WERI-Rb-1 (cell line): ENCODE data around the gene GP2.

Experiments used
- DNase-seq: peaks from one replicate; pipeline ENCODE4 v3.0.0-alpha.2; 2020
- H3K27ac ChIP-seq: fragments of 250-450 bp; sonication (Bioruptor Pico); 2 replicates; pipeline ENCODE4 v1.5.1; 2020; ENCODE audit warnings: mild to moderate bottlenecking, moderate library complexity
- H3K27me3 ChIP-seq: fragments of 250-450 bp; sonication (Bioruptor Pico); 2 replicates; pipeline ENCODE4 v1.5.1; 2021; ENCODE audit warnings: mild to moderate bottlenecking, low read depth, moderate library complexity; ENCODE audit not compliant: insufficient read depth, severe bottlenecking
- H3K36me3 ChIP-seq: fragments of 250-450 bp; sonication (Bioruptor Pico); 2 replicates; pipeline ENCODE4 v1.5.1; 2020; ENCODE audit warnings: mild to moderate bottlenecking, moderate library complexity
- H3K4me3 ChIP-seq: 2 replicates; pipeline ENCODE4 v1.5.1; 2011; ENCODE audit warnings: low read depth, mild to moderate bottlenecking, control low read depth, low read length
- H3K9me3 ChIP-seq: fragments of 250-450 bp; sonication (Bioruptor Pico); 2 replicates; pipeline ENCODE4 v1.5.1; 2021; ENCODE audit warnings: mild to moderate bottlenecking, moderate library complexity; ENCODE audit not compliant: severe bottlenecking
- TF ChIP-seq, protein P1 (sequence below): IDR thresholded peaks from 2 replicates; pipeline ENCODE4 v1.5.1; 2011; ENCODE audit warnings: low read depth, mild to moderate bottlenecking, control low read depth, inconsistent platforms, low read length

Gene GP2

DNA sequence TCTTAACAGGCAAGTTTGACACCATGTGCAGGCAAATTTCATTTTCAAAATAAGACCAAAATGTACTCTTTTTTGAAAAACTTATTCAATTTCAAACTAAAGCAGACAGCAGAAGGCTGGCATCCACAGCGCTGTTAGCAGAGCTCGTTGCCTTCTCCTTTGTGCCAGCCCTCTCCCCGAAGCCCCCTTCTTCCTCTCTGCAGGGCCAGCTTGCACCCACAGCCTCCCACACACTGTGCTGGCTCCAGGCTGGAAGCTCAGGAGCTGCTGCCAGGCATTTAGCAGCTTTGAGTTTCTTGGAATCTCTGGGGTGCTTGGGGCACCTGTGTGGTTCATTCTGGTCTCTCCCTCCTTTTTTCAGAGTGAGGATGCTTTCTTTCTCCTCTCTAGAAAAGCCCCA lies 37.7 kb downstream of the GP2 start:
- no peaks in the 10 kb centered on the region for H3K36me3 ChIP-seq
- DNase-seq = no peak
- H3K27me3 ChIP-seq = peaks cover 80% of the 10 kb centered on the region
- peaks cover 3% of the 10 kb centered on the region for H3K9me3 ChIP-seq
- TF ChIP-seq, protein P1, sequence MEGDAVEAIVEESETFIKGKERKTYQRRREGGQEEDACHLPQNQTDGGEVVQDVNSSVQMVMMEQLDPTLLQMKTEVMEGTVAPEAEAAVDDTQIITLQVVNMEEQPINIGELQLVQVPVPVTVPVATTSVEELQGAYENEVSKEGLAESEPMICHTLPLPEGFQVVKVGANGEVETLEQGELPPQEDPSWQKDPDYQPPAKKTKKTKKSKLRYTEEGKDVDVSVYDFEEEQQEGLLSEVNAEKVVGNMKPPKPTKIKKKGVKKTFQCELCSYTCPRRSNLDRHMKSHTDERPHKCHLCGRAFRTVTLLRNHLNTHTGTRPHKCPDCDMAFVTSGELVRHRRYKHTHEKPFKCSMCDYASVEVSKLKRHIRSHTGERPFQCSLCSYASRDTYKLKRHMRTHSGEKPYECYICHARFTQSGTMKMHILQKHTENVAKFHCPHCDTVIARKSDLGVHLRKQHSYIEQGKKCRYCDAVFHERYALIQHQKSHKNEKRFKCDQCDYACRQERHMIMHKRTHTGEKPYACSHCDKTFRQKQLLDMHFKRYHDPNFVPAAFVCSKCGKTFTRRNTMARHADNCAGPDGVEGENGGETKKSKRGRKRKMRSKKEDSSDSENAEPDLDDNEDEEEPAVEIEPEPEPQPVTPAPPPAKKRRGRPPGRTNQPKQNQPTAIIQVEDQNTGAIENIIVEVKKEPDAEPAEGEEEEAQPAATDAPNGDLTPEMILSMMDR = no peak
- H3K27ac ChIP-seq = no peak overlapping the region
- H3K4me3 ChIP-seq = no peak overlapping the region

DNA sequence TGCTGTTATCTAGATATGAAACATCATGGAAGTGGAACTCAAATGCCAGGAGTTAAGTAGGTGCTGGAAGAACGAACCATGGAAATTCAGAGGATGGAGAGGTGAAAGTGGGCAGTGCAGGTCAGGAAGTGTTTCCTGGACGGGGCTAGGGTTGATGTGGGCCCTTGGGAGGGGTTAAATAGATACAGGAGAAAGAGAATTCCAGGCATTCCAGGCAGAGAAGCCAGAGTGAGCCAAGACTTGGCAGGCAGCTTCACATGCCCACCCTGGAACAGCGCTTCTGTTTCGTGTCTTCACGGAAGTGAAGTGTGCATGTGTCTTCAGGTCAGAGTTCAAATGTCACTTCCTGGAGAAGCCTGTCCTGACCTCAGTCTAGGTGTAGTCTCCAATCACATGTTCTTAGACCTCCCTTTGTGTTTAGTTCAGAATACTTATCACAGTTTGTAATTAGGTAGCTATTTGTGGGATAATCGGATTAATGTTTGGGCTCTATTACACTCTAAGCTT lies 41.3 kb downstream of the GP2 start:
- TF ChIP-seq, protein P1 = no peak
- no peak overlapping the region for H3K4me3 ChIP-seq
- H3K27me3 ChIP-seq = peaks cover 67% of the 10 kb centered on the region
- H3K36me3 ChIP-seq = no peaks in the 10 kb centered on the region
- no peak overlapping the region for H3K27ac ChIP-seq
- no peak for DNase-seq
- peaks cover 7% of the 10 kb centered on the region for H3K9me3 ChIP-seq

DNA sequence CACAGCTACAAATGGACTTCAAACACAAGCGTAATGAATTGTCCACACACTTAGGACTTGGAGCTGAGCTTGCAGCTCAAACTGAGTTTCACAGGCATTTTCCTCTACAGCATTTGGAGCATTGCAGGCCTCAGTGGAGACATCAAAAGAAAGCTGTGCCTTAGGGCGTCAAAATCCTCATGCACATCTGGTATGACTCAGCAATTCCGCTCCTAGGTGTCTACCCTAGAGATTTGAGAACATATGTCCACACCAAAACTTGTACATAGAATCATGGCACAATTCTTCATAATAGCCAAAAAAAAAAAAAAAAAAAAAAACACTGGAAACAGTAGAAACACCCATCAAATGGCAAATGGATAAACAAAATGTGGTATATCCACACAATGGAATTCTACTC lies 47.1 kb downstream of the GP2 start:
- no peak overlapping the region for H3K27ac ChIP-seq
- no peak for DNase-seq
- no peak overlapping the region for H3K4me3 ChIP-seq
- H3K27me3 ChIP-seq = peaks cover 40% of the 10 kb centered on the region
- TF ChIP-seq, protein P1 = no peak
- H3K9me3 ChIP-seq = peaks cover 4% of the 10 kb centered on the region
- no peaks in the 10 kb centered on the region for H3K36me3 ChIP-seq

DNA sequence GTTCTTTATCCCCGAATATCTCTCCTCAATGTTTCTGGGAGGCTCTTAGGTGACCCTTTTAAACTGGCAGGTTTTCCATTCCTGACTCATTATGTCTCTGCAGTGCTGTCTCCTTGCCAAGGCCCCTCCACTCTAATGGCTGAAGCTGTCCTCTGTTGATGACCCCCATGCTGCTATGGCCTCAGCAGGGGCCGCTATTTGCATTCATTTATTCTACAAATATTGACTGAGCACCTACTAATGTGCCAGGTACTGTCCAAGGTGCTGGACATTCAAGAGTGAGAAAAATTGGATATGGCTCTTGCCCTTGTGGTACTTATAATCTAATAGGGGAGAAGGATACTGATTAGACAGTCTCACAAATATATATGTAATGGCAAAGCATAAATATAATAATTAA lies 55.4 kb downstream of the GP2 start:
- peaks cover 74% of the 10 kb centered on the region for H3K27me3 ChIP-seq
- no peak for DNase-seq
- TF ChIP-seq, protein P1 = no peak
- H3K4me3 ChIP-seq = no peak overlapping the region
- H3K9me3 ChIP-seq = no peaks in the 10 kb centered on the region
- no peak overlapping the region for H3K27ac ChIP-seq
- H3K36me3 ChIP-seq = no peaks in the 10 kb centered on the region

DNA sequence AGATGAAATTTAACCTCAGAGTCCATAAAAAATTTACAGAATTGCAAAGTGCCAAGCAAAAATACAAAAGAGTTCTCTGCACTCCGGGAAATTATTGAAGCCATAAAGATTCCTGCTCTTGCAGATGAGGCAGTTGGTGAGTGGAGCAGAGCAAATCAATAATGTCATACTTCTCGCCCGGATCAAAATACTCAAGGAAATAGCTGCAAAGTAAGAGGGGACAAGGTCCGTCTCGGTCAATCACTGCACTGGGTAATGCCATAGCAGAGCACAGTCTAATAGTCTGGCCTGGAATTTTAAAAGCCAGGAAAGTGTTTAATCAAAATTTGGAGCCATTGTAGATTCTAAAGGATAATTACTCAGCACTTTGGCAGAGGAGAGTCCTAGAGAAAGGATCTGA lies 58.9 kb downstream of the GP2 start:
- TF ChIP-seq, protein P1 = no peak
- Histone ChIP-seq H3K9me3 (no peaks in the 10 kb centered on the region), H3K27me3 (peaks cover 76% of the 10 kb centered on the region), H3K27ac (no peak overlapping the region), H3K36me3 (no peaks in the 10 kb centered on the region), H3K4me3 (no peak overlapping the region)
- DNase-seq = no peak

DNA sequence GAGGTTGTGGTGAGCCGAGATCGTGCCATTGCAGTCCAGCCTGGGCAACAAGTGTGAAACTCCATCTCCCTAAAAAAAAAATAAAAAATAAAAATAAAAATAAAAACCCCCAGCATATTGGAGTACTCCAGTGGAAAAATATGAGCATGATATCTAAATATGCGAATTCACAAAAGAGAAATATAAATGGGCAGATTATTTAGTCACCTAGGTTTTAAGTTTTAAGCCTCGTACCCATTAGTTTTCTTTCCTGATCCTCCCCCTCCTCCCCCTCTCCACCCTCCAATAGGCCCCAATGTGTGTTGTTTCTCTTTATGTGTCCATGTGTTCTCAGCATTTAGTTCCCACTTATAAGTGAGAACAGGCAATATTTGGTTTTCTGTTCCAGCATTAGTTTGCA lies 62.3 kb downstream of the GP2 start:
- TF ChIP-seq, protein P1 = no peak
- H3K9me3 ChIP-seq = no peaks in the 10 kb centered on the region
- no peak for DNase-seq

More for the DNA sequence above, 62.3 kb downstream of the GP2 start:
- H3K27ac ChIP-seq = no peak overlapping the region
- no peaks in the 10 kb centered on the region for H3K36me3 ChIP-seq
- H3K27me3 ChIP-seq = peaks cover 74% of the 10 kb centered on the region
- no peak overlapping the region for H3K4me3 ChIP-seq
